GM12801 (cell line): ENCODE data around the gene MYLK4.

Experiments used
- TF ChIP-seq, protein P1 (sequence below): IDR thresholded peaks from one replicate; pipeline ENCODE4 v1.5.1; 2011; ENCODE audit warnings: control low read depth; ENCODE audit not compliant: insufficient read length; ENCODE audit errors: extremely low read depth

The MYLK4 gene

DNA sequence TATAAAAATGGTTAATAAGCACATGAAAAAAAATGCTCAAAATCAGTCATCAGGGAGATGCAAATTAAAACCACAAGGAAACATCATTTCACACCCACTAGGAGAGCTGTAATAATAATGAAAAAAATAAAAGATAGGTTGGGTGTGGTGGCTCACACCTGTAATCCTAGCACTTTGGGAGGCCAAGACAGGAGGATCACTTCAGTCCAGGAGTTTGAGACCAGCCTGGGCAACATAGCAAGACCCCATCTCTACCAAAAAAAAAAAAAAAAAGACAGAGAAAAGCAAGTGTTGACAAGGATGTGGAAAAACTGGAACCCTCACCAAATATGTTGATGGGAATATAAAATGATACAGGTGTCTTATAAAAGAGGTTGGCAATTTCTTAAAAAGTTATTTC, 3.0 kb upstream of the MYLK4 start:
- TF ChIP-seq, protein P1, sequence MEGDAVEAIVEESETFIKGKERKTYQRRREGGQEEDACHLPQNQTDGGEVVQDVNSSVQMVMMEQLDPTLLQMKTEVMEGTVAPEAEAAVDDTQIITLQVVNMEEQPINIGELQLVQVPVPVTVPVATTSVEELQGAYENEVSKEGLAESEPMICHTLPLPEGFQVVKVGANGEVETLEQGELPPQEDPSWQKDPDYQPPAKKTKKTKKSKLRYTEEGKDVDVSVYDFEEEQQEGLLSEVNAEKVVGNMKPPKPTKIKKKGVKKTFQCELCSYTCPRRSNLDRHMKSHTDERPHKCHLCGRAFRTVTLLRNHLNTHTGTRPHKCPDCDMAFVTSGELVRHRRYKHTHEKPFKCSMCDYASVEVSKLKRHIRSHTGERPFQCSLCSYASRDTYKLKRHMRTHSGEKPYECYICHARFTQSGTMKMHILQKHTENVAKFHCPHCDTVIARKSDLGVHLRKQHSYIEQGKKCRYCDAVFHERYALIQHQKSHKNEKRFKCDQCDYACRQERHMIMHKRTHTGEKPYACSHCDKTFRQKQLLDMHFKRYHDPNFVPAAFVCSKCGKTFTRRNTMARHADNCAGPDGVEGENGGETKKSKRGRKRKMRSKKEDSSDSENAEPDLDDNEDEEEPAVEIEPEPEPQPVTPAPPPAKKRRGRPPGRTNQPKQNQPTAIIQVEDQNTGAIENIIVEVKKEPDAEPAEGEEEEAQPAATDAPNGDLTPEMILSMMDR: no peak

DNA sequence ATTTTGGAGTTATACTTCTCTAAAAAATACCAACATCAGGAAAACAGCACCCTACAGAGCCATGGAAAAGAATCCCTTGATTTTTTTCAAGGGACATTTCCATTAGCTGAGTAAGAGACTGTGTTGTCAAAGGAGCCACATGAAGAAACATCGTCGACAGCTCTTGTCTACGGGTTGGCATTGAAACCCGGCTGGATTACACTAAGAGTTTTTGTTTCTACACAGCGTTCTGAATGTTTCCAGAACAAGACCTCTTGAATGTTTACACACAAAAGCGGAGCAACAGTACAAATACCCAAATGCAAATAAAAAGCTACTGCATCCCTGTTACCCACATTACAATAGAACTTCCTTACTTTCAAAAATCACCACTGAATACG, 2.4 kb upstream of the MYLK4 start:
- TF ChIP-seq, protein P1: no peak

DNA sequence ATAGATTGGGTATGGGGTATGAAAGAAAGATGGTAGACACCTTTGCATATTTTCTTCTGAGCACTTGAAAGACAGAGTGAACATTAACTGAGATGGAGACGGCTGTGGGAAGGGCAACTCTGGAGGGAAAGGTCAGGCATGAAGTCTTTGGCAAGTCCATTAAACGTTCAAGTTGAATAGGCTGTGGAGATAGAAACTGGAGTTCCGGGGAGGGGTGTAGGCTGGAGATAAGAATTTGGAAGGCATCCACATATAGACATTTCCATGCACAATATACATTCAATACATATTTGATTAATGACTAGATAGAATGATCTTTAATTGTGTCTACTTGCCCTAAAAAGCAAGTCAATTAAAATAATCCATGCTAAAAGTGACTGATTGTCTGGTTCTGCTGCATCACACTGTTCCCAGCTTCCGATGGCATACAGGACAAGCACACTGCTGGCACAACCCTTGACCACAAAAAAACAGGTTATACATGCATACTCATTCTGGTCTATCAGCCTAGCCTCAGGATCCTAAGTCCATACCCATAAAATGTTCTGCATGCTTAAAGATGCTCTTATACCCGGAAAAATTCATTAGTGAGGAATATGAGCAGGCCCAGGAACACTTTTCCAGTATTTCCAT, 1.9 kb upstream of the MYLK4 start:
- TF ChIP-seq, protein P1: no peak

DNA sequence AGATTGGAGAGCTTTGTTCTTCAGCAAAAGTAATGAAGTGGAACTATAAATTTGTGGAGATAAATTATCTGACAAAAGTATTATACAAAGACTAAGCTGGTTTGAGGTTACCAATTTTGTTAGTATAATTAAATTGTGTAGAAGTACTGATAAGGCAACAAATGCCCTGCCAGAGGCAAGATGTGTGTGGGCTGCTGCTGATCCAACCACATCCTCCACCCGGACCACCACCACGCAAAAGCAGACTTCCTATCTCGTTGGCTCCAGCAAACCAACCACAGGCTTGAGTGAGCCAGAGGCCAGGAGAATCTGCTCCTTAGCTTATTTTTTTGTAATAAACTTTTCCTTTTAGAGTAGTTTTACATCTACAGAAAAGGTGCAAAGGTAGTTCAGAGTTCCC, 1.1 kb upstream of the MYLK4 start:
- TF ChIP-seq, protein P1: no peak

DNA sequence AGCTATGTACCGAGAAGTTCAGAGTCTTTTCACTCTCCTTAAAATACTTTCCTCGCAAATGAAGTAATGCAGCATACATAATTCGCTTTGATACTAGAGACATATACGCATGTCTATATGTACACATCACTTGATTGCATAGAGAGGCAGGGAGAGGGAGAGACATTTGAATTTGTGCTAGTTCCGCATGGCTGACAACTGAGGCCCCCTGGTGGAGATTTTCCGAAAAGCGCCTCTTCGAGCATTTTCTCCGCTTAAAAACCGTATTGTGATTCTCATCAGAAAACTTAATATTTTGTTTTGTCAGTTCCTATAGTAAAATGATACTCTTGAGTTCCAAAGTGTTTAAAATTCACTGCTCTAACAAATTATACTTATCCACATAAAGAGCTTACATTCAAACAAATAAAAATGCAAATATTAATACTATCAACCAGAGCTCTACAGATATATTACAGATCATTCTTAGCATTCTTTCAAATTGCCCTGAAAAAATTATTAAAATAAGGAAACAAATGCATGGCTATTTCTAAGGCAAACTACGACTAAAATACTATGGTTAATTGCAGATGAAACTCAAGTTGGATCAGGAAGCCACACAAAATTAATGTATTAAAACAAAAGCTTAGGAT, 637 bp downstream of the MYLK4 start:
- TF ChIP-seq, protein P1: peak; percentile 89

DNA sequence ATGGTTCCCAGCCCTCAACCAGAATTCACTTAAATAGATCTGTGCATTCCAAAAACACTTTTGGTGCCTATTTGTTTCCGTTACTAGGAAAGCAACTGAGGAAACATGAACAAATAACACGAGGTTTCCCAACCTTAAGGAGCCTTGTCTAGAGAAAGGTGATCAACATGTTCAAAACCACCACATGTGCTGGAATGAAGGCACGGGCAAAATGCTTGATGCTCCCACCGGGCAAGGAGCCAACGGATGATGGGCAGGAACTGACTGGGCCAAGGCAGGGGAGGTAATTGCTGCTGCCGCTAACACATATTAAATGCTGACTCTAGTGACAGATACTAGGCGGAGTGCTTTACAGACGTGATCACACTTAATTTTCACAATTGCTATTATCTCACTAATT, 2.5 kb downstream of the MYLK4 start:
- TF ChIP-seq, protein P1: no peak

DNA sequence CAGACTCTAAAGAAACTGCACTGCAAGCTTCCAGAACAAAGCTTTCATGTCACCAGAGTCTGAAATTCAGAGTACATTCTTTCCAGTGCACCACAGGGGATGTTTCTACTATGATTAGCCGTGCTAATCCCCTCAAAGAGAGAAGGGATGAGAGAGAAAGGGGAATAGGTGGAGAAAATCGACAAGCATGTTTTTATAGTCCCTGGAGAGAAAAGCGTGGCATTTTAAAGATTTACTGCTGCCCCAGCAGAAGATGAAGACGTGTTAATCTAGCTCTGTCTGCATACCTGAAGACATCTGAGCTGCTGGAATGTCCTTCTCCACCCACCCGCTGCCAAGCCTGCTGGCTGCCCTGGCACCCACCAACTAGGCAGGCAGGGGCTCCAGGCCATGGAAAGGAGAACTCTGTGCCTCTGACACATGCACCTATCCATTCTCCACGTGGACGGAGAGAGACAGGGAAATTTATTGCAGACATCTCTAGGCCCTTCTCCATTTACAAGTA, 4.1 kb downstream of the MYLK4 start:
- TF ChIP-seq, protein P1: no peak
